SH-SY5Y (cell line): ENCODE measurements around the gene CCM2.

Source experiments
- GATA2 ChIP-seq: IDR thresholded peaks from 2 replicates; pipeline ENCODE4 v1.6.1; 2011; ENCODE audit warnings: mild to moderate bottlenecking, low read depth, low read length
- GATA3 ChIP-seq: IDR thresholded peaks from 2 replicates; pipeline ENCODE4 v1.6.1; 2011; ENCODE audit warnings: low read depth, mild to moderate bottlenecking, low read length, moderate library complexity

GRCh38 chr7:44981035-44981706 lies 18.8 kb upstream of the CCM2 start:
- TF ChIP-seq GATA2, result no peak
- TF ChIP-seq GATA3, result no peak
